NCI-H146 (cell line): ENCODE data around the gene SYNE2.
"Not testable (repeated sequence)": the region's sequence is repeated elsewhere in the genome, so short reads cannot be mapped to it uniquely, and the experiment has no call there.

Experiments used
- DNase-seq: peaks from one replicate; lab custom pipeline; 2025; lab: John Stamatoyannopoulos, UW

SYNE2 gene

DNA sequence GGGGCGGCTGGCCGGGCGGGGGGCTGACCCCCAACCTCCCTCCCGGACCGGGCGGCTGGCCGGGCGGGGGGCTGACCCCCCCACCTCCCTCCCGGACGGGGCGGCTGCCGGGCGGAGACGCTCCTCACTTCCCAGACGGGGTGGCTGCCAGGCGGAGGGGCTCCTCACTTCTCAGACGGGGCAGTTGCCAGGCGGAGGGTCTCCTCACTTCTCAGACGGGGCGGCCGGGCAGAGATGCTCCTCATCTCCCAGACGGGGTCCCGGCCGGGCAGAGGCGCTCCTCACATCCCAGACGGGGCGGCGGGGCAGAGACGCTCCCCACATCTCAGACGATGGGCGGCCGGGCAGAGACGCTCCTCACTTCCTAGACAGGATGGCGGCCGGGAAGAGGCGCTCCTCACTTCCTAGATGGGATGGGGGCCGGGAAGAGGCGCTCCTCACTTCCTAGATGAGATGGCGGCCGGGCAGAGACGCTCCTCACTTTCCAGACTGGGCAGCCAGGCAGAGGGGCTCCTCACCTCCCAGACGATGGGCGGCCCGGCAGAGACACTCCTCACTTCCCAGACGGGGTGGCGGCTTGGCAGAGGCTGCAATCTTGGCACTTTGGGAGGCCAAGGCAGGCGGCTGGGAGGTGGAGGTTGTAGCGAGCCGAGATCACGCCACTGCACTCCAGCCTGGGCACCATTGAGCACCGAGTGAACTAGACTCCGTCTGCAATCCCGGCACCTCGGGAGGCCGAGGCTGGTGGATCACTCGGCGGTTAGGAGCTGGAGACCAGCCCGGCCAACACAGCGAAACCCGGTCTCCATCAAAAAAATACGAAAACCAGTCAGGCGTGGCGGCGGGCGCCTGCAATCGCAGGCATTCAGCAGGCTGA, 185.3 kb downstream of the SYNE2 start:
- DNase-seq: not testable (repeated sequence)

DNA sequence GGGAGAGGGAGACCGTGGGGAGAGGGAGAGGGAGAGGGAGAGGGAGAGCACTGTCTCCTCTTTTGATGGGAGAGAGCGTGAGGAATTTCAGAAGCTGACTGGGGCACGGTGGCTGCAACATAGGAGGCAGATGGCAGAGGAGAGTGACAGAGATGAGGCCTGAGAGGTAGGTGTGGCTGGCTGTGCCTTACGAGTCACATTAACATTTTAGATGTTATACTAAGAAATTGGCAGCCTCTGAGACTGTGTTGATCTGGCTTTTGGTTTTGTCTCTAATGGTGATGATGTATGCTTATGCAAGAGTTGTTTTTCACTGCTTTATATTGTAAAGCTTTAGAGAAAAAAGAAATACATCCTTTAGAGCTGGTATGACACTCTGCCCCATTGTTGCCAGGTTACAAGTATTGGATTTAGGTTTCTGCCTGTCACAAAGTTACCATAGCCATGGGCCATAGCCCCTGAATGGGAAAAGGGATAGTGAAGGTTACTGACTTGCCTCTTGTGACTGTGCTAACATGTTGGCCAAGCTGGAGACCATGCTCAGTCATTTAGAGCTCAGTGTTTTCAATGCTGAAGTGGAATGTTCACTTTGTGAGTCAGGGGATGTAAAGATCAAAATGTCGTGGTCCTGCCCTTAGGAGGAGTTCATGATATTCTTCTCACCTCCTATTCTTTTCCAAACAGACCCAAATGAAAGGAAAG, 186.2 kb downstream of the SYNE2 start:
- no peak for DNase-seq

DNA sequence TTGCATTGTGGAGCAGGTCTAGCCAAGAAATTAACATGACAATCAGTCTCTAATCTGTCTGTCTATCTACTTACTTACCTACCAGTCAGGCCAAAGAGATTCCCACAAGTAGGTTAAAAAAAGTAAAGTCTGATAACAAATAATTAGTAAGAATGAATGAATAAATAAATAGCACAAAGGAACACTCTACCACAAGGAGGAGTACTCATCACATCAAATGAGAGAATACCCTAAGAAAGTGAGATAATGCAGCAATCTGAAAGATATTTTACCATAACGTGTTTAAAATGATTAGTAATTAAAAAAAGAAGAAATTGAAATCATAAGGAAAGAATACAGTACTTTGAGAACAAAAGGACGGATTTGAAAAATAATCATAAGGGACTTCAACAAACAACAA, 187.2 kb downstream of the SYNE2 start:
- no peak for DNase-seq

DNA sequence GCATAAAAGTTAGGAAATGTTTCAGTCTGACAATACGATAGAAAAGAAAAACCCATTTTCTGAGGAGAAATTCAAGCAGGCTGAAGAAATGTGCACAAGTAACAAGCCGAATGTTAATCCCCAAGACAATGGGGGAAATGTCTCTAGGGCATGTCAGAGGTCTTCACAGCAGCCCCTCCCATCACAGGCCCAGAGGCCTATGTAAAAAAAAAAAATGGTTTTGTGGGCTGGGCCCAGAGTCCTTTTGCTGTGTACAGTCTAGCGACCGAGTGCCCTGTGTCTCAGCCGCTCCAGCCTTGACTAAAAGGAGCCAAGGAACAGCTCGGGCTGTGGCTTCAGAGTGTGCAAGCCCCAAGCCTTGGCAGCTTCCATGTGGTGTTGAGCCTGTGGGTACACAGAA, 190.5 kb downstream of the SYNE2 start:
- not testable (repeated sequence) for DNase-seq

DNA sequence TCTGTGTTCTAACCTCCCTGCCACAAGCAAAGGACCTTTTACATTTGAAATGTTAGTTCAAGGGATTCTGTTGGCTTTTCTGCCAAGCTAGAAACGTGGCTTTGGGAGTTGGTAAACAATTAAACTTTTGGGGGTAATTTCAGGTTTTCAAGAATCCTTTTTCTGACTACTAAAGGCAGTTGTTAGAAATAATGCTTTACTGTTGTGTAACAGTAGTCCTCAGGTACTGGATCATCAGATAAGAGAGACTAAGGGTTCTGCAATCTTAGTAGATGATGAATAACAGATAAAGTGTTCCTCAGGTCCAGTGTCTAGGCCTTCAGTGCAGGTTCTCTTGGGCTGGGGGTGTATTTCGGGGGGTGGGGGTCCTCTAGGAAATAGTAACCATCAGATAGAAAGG, 192.3 kb downstream of the SYNE2 start:
- DNase-seq: no peak

DNA sequence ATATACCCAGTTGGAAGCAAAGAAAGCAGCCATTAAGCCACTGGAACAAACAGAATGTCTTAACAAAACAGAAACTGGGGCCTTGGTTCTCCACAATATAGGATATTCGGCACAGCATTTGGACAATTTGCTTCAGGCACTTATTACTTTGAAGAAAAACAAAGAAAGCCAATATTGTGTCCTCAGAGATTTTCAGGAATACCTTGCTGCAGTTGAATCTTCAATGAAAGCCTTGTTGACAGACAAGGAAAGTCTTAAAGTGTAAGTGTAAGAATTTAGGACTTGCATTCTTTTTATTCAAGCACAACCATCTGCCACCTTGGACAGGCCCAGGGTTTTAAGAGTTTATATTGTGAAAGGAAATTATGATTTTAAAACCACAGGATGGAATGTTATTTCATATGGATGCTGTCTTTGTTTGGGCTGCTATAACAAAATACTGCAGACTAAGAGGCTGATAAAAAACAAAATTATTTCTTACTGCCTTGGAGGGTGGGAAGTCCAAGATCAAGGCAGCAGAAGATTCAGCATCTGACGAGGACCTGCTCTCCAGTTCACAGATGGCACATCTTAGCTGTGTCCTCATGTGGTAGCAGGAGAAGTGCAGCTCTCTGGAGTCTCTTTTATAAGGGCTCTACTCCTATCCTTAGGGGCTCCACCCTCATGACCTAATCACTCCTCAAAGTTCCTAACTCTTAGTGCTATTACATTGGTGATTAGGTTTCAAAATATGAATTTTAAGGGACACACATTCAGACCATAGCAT, 197.0 kb downstream of the SYNE2 start:
- DNase-seq: no peak

DNA sequence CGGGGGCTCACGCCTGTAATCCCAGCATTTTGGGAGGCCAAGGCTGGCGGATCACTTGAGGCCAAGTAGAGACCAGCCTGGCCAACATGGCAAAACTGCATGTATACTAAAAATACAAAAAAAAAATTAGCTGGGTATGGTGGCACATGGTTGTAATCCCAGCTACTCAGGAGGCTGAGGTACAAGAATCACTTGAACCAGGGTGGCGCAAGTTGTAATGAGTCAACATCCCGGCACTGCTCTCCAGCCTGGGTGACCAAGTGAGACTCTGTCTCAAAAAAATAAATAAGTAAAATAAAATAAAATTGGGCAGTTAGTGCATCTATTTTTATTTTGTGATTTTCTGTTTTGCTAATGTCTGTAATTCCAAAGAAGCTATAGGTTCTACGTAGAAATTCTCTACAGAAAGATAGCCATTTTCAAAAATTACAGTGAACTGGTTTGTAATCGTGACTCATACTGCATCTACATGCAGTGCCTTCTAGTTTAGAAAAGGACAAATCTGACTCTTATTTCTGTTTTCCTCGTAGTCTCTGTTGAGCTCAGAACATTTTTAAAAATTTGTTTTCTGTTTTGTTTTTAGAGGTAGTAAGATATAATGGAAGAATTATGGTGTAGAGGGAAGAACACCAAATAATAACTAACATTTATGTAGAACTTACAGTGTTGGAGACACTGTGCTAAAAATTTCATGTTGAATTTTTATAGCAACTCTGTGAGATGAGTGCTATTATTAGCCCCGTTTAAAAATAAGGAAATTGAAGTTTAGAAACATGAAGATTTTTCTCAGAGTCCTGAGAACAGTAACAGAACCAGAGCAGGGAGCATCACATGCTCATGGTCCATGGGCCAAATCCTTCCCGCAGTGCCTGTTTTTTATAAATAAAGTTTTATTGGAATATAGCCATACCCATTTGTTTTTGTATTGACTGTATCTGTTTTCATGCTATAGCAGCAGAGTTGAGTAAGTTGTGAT, 201.2 kb downstream of the SYNE2 start:
- DNase-seq: no peak

DNA sequence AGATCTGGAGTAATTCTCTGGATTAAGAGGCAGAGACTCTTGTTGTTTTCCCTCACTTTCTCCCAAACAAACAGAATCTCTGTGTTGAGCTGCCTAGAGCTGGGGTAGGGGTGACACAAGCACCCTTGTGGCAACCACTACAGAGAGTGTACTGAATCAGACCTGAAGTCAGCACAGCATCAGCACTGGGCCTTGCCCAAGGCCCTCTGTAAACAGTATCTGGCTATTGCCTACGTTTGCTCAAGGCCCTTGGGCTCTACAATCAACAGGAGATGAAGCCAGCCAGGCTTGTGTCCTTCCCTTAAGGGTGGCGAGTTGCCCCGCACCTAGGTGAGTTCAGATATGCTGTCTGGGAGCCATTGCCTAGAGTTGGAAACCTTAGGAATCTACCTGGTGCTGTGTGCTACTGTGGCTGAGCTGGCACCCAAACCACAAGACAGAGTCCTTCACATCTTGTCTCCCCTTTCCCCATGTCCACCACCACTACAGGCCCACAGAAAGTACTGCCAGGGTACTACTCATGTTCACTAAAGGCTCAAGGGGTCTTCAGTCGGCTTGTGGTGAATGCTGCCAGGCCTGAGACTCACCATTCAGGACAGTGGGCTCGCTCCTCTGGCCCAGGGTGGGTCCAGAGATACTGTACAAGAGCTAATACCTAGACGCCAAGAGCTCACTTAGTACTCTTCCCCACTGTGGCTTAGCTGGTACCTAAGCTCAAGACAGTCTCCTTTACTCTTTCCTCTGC, 206.8 kb downstream of the SYNE2 start:
- no peak for DNase-seq

DNA sequence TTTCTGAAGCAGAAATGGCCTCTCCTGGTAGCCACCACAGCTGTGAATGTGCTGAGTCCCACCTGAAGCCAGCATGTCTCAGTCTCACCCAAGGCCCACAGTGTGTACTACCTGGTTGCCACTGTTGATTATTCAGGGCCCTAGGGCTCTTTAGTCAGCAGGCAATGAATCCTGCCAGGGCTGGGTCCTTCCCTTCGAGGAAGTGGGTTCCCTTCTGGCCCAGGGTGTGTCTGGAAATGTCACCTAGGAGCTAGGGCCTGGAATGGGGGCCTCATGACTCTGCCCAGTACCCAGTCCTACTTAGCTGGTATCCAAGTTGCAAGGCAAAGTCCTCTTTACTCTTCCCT, 207.4 kb downstream of the SYNE2 start:
- DNase-seq: no peak

DNA sequence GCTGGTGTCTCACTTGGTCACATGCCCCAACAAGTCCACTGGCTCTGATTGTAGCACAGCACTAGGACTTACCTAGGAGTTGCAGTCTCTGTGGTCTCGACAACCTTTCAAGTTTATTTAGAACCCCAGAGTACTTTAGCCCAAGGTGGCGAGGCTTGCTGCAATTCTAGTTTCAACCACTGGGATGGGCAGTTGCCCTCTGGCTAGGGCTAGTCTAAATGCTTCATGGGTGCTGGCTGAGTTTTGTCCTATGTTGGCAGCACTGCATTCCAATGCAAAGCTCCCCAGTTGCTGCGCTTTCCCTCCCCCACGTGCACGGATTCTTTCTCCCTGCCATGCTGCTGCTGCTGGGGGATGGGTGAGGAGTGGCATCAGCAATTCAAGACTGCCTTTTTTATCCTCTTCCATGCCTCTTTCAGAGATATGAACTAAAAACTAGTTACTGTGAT, 207.9 kb downstream of the SYNE2 start:
- no peak for DNase-seq

DNA sequence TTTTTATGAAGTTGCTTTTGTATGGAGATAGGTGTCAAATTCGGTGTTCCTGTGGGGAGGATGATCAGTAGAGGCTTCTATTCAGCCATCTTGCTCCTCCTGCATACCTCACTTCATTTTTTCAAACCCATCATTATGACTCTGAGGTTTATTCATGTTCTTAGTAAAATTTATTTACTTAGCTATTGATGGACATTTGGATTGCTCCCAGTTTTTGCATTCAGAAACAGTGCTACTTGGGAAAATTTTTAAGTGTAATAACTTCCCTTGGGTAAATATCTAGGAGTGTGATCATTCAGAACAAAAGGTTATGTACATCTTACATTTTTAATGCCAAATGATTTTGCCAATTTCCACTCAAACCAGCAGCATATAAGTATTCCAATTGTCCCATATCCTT, 208.3 kb downstream of the SYNE2 start:
- no peak for DNase-seq

DNA sequence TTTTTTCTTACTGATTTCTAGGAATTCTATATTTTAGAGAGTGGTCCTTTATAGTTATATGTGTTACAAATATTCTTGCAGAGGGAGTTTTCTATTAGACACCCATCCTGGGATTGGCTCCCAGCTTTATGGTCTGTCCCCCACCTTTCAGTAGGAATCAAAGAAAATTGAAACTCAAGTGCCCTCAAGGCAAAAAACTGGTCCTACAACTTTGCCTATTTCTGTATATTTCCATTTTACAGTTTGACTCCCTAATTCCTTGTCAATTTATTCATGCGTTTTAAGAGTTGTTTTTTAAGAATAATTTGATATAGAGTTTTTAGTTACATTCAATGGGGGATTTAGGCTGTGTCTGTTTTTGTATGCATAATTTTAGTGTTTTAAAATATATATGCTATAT, 208.9 kb downstream of the SYNE2 start:
- DNase-seq: no peak

DNA sequence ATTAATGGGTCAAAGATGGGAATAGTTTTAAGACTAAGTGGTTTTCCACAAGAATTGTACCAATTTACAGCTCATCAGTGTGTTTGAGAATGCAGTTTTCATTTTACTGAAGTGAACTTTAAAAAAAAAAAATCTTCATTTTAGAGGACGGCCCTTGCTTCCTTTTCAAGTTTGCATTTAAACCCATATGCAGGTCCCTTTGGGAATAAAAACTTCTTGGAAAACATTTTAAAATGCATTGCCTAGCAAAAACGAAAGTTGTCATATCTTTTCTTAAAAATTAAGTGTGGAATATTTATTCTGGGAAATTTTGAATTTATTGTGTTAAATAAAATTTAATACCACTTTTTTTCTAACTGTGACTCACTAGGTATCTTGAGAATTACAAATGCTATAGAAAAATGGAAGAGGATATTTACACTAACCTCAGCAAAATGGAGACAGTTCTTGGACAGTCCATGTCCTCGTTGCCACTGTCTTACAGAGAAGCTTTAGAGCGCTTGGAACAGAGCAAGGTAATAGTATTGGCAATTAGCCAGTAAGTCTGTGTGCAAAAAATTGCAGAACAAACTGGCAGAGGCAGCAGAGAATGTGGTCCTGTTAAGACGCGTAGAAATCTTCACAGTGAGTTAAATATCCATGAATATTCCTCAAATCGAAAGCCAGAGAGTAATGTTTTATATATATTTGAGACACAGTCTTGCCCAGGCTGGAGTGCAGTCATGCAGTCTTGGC, 209.7 kb downstream of the SYNE2 start:
- no peak for DNase-seq

DNA sequence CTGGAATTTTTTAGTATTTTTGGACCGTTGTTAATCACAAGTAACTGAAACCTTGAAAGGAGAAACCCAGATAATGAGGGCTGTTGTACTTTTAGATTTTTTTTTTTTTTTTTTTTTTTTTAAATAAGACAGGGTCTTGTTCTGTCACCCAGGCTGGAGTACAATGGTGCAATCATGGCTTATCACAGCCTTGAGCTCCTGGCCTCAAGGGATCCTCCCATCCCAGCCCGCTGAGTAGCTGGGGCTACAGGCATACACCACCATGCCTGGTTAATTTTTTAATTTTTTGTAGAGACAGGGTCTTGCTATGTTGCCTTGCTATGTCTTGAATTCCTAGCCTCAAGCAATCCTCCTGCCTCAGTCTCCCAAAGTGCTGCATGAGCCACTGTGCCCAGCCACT, 211.6 kb downstream of the SYNE2 start:
- DNase-seq: no peak

DNA sequence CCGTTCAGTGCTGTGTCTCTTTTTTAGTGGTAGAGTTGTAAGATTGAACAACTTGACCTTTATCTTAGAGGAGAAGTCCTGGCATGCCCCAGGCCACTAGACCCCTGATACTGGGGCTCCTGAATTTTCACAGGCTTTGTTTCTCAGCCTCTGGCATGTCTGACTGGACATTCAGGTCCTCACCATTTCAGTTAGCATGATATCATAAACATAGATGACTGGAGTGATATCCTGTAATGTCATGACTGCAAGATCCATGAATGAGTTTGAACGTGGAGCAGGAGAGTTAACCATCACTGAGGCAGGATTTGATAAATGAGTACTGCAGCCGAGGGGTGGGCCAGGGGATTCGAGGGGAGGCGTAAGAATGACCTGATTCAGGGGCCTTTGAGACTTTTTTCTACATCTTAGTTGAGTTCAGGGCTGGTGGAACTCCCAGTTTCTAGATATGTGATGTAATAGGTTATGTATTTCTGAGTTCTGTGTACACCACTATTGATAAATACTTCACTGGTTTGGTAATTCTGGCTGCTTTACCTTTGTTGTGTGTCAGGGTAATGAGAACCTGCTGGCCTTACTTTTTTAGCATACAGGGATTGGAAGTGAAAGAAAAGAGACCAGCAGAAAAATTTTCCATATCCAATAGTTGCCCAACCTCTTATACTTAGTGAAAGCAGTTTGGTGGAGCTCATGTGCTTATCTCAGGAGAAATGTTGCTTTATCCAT, 217.0 kb downstream of the SYNE2 start:
- no peak for DNase-seq

DNA sequence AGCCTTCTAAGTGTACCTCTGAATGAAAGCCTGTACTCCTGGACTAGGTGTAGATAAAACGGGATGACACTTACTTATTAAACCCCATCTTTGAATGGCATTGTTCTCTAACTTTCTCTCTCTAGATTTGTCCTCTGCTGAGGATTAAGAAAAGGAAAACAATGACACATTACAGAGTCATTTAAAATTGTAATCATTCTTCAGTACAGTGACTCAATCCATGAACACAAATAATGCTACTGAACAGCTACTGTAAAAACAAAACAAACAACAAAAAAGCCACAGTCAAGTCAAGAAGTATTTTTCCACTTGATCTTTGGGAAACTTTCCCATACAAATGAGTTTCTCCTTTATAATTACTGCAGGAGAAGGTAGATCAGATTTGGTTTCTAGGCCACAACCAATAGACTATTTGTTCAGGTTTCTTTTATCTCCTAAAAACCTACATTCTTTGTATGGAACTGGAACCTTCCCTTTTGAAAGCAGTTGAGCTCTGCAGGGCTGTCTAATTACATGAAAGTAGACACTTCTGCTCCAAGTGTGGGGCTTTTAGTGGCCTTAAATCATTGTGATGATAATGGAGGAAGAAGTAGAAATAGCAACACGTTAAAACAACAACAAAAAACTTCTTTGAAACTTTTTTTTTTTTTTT, 222.3 kb downstream of the SYNE2 start:
- no peak for DNase-seq

DNA sequence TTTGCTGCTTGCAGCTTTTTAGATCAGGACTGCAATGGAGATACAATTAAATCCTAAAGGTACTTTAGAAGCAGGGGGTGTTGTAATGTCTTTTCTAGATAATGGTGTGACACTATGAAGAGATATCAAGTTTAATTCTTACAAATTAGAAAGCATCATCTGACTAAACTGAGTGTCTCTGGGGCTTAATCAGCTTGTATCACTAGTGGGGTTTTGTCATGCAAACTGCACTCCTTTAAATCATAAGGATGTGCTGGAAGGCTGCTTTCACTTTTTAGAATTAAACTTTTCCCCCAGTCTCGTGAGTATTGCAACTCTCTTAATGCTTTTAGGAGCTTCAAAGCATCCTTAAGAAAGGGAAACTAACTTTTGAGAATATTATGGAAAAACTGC, 222.8 kb downstream of the SYNE2 start:
- DNase-seq: no peak

DNA sequence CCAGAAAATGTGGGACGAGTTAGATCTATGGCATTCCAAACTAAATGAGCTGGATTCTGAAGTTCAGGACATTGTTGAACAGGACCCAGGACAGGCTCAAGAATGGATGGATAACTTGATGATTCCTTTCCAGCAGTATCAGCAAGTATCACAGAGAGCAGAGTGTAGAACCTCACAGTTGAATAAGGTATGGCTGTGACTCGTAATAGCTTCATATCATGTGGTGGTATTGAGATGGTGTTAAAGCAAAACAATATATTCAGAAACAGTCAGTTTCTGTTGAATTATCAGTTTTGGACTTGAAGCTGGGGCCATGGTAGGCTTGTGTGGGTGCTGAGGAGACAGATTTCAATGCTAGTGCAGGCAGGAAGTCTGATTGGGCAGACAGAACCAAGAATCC, 227.6 kb downstream of the SYNE2 start:
- no peak for DNase-seq

DNA sequence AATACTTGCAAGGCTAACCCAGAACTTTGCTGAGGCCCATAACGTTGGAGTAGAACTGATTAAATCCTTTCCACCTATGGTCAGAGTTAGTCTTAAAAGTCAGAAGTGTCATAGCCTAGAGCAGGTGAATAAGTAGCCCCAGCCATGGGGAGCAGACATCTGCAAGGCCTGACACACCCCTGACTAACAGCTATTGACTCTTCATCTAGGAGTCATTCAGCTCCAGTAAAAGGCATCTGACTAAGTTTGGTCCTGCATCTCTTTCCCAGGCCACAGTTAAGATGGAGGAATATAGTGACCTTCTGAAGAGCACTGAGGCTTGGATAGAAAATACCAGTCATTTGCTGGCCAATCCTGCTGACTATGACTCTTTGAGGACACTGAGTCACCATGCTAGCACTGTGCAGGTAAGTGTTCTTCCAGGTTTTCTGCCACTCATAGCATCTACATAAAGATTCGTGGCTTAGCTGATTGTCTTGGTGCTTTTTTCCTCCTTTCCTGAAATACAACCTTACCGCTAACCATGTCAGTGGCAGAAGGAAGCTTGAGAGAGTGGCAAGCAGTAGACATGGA, 228.5 kb downstream of the SYNE2 start:
- no peak for DNase-seq
